ENCODE data around the gene SLC35D1.
"Not testable (repeated sequence)": the region's sequence is repeated elsewhere in the genome, so short reads cannot be mapped to it uniquely, and the experiment has no call there.

Gene SLC35D1
- 35.9 to 81.3 (median 57.8) reads per million in 4 experiments for total RNA-seq

- peak; percentile 67 for DNase-seq
Observed at GRCh38 chr1:67053785-67054772, at the start of gene SLC35D1. SLC35D1 (minus strand) TSS chr1:67054148; CDS start chr1:67054013, 135 bp downstream.

DNA sequence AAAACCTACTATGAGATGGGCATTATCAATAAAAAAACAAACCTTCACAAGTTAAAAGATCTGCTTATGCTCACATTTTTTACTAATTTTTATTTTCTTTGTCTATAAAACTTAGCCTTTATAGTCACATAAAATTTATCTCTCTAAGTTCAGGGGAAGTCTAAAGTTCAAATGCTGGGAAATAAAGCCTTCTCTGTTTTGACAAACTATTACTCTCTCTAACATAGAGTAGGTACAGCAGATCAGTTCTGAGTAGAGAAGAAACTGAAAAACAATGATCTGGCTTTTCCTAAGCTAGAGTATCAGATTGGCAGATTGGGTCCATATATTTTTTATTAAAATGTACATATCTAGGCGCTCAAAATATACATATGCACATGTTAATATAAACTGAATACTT, 49.6 kb upstream of the SLC35D1 start:
- DNase-seq, result no peak

DNA sequence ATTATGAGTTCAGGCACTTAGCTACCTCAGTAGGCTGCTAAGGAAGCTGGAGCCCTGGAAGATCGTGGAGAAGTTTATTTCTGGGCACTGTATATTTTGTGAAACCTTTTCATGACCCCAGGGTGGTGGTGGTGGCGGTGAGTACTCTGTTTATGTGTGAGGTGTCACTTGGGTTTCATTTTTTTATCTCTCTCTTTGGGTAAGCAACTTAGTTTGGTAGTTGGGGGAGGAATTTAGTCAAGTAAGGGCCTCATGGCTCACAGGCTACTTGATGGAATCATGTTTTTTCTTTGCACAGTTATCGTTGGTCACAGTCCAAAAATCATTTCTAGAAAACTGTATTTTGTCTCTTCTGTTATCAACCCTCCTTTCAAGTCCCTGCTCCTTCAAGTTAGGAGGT, 46.9 kb upstream of the SLC35D1 start:
- no peak for DNase-seq

DNA sequence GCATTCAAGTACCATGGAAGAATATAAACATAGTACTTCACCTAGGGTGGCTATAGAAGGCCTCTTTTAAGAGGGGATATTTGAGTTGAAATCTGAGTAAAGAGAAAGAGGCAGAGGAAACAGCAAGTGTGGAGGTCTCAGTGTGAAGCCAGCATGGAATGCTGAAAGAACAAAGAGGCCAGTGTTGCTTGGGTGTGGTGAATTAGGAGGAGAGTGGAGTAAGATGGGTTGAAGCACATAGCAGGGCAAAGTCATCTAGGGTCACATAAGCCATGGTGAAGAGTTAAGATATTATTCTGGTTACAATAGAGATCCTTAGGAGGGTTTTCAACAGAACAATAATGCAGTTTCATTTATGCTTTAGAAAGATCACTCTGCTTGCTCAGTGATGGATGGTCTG, 43.4 kb upstream of the SLC35D1 start:
- DNase-seq, result no peak

- no peak for DNase-seq
Observed at GRCh38 chr1:67094191-67094590, 40.2 kb upstream of the SLC35D1 start.

GRCh38 chr1:67089685-67090208, 35.8 kb upstream of the SLC35D1 start:
- no peak for DNase-seq

DNA sequence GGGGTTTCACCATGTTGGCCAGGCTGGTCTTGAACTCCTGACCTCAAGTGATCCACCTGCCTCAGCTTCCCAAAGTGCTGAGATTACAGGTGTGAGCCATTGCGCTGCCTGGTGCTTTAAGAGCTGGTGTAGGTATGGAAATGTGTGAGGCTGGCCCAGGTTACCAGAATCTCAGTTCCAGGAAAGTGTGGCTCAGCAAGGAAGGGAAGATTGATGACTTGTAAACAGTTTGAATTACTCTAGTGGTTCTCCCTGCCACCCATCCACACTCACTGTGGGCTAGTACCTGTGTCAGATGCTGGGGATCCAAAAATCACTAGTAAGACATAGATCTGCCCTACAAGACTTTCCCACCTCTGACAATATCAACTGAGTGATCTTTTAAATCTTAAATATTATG, 34.5 kb upstream of the SLC35D1 start:
- no peak for DNase-seq

GRCh38 chr1:67085326-67085725, 31.4 kb upstream of the SLC35D1 start:
- no peak for DNase-seq

DNA sequence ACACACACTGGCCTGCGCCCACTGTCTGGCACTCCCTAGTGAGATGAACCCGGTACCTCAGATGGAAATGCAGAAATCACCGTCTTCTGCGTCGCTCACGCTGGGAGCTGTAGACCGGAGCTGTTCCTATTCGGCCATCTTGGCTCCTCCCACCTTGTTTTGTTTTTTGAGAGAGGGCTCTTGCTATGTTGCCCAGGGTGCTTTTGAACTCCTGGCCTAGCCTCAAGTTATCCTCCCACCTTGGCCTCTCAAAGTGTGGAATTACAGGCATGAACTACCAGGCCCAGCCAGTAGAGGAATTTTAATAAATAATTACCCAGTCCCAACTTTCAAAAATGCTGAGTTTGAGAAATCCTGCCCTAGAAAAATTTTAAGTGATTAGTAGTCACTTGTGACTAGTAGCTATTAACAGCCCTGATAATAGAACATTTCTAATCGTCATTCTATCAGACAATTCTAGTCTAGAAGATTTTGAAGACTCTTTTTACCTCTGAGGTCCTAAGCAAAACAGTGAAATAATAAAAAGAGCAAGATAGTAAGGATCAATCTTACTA, 30.9 kb upstream of the SLC35D1 start:
- no peak for DNase-seq

DNA sequence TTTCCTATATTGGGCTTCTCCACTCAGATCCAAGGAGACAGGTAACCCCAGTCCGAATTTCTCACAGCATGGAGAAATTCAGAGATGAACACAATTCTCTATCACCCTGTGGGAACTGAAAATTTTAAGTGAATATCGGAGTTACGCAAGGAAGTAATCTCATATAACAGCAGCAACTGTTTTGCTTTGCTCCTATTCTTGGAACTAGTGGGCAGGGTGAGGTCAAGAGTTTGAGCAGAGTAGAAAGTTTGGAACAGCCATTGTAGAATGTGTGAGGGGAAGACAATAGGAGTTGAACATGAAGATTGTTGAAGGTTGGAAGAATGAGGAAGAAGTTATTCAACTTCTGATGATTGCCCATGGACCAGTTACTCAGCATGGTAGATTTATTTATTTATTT, 24.3 kb upstream of the SLC35D1 start:
- no peak for DNase-seq

DNA sequence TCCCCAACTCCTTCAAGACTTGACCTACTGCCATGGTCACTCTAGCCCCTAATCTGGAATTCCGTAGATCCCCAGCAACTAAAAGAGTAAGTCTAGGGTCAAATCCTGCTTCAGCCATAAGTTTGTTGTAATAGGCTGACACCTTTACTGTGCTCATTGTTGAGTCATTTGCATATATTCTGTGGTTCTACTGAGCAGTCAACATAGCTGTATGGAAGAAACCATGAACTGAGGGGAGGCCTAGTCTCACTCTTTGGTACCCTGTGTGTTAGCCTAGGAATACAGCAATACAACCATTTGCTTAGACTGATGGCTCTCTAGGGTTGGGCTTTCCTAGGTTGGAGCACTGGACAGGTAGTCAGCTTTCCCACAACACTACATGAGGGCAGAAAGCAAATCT, 23.6 kb upstream of the SLC35D1 start:
- no peak for DNase-seq

DNA sequence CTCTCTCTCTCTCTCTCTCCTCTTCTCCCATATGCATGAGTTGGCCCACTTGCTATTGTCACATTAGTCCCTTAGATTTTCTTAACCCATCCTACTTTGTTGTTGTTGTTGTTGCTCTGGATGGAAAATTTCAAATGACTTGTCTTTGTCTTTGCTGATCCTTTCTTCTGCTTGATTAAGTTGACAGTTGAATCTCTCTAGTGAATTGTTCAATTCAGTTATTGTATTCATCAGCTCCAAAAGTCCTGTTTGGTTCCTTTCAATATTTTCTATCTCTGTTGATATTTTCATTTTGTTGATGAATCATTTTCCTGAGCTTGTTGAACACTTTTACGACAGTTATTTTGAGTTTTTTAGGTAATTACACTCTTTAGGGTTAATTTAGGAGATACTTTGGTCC, 18.8 kb upstream of the SLC35D1 start:
- no peak for DNase-seq

- not testable (repeated sequence) for DNase-seq
Observed at GRCh38 chr1:67067655-67068054, 13.7 kb upstream of the SLC35D1 start.

DNA sequence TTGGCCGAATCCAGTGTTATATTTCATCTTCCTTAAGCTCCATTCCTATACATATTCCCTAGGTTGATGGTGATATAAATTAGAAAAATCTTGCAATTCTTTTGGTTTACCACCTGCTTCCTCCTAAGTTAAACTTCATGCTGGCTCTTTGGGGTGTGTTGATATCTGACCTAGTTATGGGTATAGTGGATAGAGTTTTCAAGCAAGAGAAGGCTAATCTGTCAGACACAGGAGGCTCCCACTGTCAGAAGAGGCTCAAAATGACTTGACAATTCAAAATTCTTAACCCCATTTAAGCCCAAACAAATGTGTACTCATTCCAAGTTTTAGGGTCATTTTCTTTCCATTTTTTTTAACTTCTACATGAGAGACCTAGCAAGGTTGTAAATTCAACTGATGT, 8.5 kb upstream of the SLC35D1 start:
- DNase-seq, result no peak

DNA sequence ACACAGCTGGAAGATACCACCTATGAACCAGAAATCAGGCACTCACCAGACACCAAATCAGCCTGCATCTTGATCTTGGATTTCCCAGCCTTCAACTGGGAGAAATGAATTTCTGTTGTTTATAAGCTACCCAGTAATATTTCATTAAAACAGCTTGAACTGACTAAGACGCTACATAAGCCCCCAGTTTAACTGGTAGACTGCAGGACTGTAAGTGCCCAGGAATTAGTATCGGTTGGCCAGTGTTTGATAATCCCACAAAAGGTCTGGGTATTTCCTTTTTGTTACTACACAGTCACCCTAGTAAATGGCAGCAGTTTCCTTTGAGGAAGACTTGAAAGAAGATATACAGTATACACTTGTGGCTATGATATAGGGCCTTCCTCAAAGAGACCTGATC, 7.3 kb upstream of the SLC35D1 start:
- DNase-seq, result no peak

DNA sequence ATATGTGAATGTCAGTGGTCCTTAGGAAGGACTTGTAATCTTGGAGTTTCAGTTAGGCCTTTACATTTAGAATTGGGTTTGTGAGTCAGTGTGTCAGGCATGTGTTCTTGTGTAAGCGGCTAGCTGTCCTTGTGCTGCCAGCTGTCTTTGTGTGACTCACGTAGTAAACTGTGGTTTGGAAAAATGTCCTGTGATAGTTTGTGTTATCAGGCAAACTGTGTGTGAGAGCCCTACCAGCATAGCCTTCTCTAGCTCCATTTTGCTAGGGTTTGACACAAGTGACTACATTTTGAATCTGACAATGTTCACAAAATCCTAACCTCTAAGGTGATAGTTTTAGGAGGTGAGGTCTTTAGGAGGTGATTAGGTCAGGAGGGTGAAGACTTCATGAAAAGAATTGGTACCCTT, 6.9 kb upstream of the SLC35D1 start:
- DNase-seq, result no peak

DNA sequence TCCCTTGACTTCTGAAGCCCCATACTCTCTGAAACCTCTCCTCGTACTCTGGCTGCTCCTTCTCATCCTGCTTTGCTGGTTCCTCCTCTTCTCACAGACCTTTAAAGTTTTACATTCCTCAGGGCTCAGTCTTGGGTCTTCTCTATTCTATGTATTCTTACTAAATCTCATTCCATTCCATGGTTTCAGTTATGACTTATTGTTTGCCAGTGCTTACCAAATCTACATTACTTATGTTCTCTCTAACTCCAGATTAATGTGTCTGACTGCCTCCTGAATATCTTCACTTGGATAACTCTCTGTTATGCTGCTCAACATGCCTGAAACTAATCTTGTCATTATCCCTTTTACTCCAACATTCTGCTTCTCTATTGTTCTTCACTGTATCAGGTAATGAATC, 5.4 kb upstream of the SLC35D1 start:
- DNase-seq, result no peak

- DNase-seq, result no peak
Observed at GRCh38 chr1:67058761-67059160, 4.8 kb upstream of the SLC35D1 start.

DNA sequence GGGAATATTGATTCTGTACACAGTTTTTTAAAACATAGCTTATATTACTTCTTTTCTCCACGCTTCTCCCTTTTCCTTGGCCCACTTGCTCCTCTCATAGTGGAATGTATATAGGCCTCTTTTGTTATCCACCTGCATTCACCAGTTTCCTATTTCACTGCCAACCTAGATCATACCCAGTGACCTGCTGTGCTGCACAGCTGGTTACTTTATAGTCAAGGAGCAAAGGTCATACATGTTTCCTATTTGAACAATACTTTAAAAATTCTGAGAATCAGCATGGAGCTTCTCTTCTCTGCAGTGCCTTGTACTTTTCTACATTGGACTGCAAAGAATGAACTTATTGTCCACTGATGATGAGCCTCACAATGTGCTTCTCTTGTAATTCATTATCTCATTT, 4.3 kb upstream of the SLC35D1 start:
- DNase-seq, result no peak

DNA sequence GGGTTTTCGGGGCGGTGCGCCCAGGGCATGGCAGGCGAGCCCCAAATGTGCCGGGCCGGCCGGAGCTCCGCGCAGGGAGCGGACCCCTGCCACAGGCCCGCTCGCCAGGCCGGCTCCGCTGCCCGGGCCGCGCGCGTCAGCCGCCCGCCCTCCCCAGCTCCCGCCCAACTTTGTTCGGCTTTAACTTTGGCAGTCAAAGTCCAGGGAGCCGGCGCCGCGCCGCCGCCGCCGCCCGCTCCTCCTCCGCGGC, 488 bp downstream of the SLC35D1 start:
- no peak for DNase-seq

GRCh38 chr1:67052741-67053534, 1.0 kb downstream of the SLC35D1 start:
- no peak for DNase-seq

- DNase-seq, result no peak
Observed at GRCh38 chr1:67051196-67051595, 2.8 kb downstream of the SLC35D1 start.

DNA sequence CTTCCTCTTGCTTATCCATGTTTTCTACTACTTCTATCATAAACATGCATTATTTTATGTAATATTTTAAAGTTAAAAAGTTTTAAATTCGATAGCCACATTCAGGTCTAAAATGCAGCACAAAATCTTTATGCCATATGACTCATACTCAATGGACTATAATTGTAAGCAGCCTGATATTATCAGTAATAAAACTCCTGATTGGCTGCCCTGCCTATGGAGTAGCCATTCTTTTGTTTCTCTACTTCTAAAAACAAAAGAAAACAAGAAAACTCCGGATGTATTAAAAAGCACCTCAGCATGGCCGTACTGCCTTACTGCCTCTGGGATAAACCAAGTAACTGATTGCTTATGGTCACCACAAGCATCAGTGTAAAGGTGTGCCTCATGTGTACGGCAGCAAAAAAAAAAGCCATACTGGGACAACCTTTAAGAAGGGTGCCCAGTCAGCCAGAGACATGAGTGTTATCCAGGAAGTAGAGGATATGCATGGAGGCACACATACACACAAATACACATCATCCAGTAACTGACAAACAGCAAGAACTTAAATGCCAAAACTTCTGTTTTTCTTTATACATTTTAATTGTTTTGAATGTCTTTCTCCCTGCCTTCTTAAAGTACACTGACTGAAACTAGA, 9.2 kb downstream of the SLC35D1 start:
- no peak for DNase-seq

Measured in effector CD8-positive, alpha-beta T cell (primary cell).